Activated effector memory CD4-positive, alpha-beta T cell treated with Interleukin-2 at 50 U/mL for 16 hours (primary cell): ENCODE data around the gene GSDMA.
A peak's percentile ranks its signal among the peaks of the same experiment; 100 is the strongest.
"Not testable (repeated sequence)": the region's sequence is repeated elsewhere in the genome, so short reads cannot be mapped to it uniquely, and the experiment has no call there.

Source experiments
- DNase-seq: peaks from one replicate; pipeline ENCODE4 v3.0.0-alpha.2; 2020

The GSDMA gene

DNA sequence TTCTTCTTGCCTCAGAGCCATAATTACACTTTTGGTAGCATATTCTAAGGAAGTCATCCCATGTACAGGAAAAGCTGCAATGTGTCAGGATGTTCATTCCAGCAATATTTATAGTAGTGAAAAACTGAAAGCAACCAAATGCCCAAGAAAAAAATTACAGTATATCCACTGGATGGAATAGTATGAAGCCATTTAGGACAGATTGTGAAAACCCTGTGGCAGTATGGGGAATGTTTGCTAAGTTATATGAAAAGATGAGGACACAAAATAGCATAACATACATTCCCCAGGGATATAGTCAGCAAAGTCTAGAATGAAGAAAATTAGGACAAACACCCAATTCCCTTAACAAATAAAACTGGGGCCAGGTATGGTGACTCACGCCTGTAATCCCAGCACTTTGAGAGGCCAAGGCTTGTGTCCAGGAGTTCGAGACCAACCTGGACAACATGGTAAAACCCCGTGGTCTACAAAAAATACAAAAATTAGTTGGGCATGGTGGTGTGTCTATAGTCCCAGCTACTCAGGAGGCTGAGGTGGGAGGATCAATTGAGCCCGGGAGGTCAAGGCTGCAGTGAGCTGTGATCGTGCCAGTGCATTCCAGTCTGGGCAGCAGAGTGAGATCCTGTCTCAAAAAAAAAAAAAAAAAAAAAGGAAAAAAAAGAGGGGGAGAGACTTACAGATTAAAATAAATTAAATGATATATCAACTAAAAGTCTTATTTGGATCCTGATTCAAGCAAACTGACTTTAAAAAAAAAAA lies 33.0 kb upstream of the GSDMA start:
- DNase-seq: no peak

DNA sequence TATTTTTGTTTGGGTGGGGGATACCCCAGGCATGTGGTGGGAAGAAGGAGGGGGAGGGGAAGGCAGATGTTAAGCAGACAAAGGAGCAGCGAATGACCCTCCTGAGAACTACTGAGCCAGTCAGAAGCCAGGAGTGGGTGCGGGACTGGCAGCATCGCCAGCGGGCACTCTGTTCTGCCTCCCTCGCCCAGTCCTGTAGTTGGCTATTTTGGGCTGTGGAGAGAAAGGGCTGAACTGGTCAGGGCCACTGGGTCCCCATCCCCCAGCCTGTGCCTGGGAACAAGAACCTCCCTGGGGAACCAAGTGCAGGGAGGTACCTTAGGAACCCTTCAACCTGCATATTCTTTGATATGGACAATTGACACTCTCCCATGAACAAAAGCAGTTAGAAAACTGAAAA lies 28.9 kb upstream of the GSDMA start:
- DNase-seq: no peak

DNA sequence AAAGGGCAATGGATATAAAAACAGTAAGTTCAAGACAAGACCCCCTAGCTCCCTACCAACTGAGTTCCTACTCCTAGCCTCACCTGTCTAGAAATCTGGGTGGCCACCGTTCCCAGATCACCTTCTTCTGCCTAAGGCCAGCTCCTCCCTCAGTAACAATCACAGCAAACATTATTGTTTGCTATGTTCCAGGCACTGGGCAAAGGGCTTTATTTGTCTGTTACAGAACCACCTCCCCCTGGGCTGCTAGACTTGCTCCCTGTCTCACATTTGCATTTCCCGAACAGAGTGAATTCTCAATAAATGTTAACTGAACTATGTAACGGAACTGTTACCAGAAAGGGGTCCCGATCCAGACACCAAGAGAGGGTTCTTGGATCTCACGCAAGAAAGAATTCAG lies 28.5 kb upstream of the GSDMA start:
- no peak for DNase-seq

DNA sequence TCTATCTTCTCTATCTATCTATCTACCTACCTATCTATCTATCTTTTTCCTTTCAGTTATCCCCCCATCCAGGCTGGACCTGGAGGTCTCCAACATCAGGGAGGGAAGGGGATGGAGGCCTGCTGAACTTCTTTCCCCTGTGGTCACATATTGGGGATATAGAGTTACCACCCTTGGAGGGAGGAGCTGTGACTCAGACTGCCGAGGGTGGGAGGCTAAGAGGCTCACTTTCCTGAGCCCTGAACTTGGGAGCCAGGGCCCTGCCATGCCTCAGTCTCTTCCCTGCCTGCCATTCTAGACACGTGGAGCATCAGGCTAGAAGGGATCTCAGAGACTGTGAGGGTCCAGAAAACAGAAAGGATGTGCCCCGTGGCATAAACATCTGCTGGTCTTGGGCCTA lies 26.9 kb upstream of the GSDMA start:
- no peak for DNase-seq

DNA sequence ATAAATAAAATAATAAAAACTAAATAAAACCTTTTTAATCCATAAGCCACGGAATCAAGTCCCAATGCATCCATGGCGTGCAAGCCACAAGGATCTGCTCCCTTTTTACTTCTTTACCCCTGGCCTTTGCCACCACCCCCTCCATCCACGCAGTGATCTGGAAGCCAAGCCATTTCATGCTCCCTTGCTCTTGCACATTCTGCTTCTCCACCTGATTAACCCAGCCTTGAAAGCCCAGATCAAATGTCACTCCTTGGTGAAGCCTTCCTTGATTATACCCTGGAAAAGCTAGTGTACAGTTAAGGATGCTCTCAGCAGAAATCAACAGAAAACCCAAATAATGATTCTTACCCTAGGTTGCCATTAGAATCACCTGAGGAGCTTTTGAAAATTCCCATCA lies 25.4 kb upstream of the GSDMA start:
- no peak for DNase-seq

DNA sequence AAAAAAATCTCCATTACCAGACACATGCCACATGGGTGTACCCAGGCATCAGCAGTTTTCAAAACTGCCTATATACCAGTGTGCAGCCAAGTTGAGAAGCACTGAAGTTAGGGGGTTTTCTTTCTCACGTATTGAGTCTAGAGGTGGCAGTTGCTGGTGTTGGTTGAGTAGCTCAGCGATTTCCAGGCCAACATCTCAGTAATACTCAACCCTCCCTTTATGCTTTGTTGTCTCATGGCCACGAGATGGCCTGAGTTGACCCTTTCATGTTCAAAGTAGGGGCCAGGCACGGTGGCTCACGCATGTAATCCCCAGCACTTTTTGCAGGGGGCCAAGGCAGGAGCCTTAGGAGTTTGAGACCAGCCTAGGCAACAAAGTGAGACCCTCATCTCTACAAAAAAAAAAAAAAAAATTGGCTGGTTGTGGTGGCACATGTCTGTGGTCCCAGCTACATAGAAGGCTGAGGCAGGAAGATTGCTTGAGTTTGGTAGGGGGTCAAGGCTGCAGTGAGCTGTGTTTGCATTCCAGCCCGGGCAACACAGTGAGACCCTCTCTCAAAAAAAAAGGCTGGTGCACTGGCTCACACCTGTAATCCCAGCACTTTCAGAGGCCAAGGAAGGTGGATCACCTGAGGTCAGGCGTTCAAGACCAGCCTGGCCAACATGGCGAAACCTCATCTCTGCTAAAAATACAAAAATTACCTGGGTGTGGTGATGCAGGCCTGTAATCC lies 24.5 kb upstream of the GSDMA start:
- no peak for DNase-seq

DNA sequence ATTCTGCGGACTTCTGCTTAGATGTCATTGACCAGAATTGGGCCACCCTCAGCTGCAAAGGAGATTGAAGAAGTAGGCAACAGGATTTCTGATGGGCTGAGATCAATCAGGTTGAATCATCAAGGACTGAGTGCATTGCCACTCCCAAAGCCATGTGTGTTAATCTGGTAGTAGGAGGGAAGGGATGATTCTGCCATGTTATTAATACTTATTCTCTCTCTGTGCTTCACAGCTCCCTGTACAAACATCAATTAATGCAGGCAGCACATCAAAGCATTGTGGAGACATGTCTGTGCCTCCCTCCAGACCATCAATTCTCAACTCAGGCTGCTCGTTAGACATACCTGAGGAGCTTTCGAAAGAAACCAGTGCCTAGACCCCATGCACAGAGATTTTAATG lies 23.7 kb upstream of the GSDMA start:
- no peak for DNase-seq

DNA sequence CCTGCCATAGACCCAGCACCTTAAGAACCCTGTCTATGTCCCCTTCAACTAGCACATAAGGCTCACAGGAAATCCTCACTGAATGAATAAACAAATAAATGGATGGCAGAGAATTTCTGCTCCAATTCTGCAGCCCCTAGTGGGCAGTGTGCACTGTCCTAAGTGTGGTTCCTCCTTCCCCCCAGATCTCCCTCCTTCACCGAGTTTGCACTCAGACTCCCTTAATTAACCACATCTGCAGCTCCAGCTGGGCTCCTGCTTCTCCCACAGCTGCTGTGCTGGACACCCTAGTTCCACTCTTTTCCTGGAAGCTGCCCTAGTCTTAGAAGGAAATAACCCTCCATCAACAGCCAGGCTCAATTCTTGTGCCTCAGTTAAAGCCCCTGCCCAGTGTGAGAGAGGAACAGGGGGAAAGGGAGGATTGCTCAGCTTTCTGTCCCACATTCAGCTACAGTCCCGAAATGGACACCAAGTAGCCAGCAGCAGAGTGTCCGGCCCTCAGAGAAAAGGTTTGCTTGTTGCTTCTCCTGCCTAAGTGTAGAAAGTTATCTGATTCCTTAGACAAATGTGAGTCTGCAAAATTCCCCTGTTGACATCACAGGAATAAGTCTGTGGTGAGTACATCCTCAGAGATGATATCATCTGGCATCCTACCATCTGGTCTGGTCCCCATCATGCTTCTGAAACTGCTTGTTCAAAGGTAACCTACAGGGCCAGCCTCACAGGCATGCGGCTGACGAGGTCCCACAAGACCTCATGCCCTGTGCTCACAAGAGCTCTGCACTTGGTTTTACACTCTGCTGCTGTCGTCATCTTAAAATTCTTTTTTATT lies 23.0 kb upstream of the GSDMA start:
- no peak for DNase-seq

DNA sequence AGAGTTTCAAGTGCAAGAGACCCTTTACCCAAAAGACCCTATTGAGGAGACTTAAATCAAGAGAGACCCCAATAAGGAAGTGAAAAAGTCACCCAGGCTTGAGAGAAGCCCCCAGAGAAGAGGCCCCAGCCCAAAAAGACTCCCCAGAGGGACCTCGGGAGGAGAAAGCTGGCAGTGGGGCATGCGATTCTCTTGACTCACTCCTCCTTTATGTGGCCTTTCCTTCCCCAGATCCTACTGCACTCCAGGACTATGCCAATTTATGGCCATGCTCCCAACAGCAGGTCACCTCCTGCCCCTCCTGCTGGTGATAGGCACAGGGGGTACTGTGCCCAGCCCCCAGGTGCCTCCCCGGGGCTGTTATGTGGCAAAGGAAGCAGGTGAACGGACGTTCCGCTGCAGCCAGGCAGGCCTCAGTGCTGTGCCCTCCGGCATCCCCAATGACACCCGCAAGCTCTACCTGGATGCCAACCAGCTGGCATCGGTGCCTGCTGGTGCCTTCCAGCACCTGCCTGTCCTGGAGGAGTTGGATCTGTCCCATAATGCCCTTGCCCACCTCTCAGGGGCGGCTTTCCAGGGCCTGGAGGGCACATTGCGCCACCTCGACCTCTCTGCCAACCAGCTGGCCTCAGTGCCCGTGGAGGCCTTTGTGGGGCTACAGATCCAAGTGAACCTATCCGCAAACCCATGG lies 19.0 kb upstream of the GSDMA start:
- DNase-seq: no peak

DNA sequence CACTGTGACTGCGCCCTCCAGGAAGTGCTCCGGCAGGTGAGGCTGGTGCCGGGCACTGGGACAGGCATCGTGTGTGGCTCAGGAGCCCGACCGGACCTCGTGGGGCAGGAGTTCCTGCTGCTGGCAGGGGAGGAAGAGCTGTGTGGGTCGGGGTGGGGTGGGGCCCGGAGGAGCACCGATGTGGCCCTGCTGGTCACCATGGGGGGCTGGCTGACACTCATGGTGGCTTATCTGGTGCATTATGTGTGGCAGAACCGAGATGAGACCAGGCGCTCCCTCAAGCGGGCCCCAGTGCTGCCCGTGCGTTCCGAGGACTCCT lies 18.5 kb upstream of the GSDMA start:
- DNase-seq: no peak

DNA sequence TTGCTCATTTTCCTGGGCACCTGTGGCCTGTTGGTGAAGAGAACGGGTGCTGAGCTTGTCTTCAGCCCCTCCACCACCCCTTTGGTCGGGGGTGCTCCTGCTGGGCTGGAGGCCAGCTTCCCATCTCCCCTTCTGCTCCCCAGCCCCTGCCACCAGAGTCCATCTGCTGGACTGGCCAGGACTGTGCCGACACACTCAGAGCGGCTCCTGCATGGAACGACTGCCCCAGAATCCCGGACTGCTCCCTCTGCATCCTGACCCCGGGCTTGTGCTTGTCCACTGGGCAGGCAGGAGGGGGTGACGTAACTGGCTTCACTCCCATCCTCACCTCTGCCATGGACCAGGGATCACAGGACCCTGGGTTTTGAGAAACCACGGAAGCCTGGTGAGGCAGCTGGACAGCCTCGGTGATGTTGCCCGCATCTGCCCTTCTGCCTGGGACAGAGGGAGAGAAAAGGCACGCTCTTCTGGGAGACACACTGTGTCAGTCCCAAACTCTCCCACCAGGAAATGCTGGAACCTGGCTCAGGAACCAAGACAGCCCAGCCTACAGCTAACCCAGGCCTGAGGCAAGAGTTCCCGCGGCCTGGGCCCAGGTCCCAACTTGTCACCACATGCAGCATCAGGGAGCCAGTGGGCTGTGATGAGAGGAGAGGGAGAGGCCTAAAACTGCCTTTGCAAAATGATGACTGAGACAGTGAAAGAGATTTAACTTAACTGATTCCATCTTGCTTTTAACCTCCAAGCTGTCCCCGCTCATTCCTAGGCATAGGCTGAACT lies 16.1 kb upstream of the GSDMA start:
- no peak for DNase-seq

DNA sequence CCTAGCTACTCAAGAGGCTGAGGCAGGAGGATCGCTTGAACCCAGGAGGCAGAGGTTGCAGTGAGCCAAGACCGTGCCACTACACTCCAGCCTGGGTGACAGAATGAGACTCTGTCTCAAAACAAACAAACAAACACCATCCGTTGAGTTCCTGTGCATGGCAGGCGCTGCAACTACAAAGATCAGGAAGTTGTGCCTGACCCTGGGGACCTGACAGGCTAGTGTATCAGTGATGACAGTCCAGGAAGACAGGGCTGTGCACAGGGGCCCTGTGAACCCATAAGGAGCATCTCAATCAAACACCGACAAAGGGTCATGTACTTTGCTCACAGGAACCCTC lies 14.3 kb upstream of the GSDMA start:
- DNase-seq: not testable (repeated sequence)

DNA sequence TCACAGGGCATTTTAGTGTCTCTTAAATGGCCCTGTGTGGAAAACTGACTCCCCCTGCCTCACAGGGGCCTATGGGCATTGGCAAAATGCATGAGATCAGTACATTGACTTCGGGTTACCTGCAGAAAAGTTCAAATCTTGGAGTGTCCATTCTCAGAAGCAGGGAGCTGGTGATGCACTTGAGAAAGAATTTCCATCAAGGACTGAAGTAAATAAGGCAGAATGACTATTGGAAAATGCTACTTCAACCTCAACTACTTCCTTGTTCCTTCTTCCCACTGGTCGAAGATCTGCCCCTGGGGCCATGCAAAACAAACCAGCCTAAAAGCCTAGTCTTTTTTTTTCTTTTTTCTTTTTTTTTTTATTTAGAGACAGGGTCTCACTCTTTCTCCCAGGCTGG lies 13.8 kb upstream of the GSDMA start:
- no peak for DNase-seq

DNA sequence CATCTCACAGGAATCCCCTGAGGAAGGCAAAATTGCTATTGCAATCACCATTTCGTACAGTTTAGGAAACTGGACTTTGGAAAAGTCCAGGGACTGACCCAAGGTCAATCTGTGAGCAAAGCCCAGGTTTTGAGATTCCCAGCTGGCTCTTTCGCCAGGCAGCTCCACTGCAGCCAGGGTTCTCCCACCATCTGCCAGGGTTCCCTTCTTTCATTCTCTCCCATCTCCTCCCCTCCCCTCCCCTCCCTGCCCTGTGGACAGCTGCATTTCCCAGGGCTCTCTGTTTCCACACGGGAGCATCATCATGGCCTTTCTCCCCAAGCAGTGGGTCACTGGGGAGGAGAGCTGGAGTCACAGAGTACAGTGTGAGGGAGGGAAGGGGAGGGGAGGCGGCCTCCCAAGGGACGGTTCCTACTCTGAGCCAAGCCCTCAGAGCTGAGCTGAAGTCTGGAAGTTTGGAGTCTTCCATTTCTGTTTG lies 11.9 kb upstream of the GSDMA start:
- DNase-seq: no peak

DNA sequence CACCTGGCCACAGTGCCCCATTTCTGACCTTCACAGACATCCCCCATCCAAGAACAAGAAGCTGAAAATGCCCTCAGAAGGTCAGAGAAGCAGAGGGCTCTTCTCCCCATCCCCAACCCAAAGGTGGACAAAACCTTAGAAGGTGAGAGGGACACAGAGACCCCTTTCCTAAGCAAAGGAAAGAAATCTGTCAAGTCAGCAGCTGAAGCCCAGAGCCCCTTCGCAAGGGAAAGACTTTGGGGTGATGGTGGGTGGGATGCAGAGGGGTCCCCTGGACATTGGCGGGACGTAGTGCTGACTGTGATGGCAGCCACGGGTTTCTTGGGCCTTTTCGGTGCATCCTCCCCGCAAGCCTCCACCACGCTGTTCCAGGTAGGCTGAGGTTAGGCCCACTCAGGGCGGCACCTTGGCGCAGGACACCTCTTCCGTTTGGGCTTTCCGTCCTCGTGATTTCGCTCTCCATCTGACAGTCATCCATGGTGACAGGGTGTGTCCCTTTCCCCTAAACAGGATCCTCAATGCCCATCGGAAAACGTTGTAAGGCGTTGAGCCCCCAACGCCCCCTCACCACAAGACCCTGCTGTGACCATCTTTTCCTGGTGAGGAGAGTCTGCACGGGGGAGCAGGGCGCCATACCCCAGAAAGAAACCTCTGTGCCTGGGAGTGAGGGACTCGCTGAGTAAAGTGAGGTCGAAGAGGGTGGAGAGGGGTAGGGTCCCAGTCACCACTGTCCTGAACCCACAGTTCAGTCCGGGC lies 10.7 kb upstream of the GSDMA start:
- DNase-seq: no peak

DNA sequence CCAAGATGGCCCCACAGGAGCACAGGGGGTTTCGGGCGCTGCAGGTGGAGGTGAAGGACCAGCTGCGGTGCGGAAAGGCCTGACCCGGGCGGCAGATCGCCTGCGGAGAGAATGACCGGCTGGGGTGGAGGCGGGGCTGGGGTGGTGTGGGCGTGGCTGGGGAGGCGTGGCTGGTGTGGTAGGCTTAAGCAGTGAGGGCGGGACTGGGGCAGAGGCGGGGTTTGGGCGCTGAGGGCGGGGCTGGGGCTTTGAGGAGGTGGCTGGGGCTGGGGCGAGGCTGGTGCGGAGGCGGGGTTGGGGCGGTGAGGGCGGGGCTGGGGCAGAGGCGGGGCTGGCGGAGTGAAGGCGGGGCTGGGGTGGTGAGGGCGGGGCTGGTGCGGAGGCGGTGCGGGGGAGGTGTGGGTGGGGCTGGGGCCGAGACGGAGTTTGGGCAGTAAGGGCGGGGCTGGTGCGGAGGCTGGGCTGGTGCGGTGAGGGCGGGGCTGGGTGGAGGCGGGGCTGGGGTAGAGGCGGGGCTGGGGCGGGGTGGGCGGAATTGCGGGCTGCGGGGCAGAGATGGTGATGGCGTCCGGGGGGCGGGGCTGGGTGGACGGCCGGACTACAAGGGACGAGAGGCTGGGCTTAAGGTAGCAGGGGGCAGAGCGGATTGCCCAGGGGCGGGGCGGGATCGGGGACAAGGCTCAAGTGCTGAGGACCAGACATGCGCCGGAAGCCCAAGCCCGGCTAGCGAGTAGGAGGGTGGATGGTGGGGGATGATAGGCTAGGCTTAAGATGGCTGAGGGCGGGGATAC lies 9.9 kb upstream of the GSDMA start:
- peak; percentile 93 for DNase-seq

DNA sequence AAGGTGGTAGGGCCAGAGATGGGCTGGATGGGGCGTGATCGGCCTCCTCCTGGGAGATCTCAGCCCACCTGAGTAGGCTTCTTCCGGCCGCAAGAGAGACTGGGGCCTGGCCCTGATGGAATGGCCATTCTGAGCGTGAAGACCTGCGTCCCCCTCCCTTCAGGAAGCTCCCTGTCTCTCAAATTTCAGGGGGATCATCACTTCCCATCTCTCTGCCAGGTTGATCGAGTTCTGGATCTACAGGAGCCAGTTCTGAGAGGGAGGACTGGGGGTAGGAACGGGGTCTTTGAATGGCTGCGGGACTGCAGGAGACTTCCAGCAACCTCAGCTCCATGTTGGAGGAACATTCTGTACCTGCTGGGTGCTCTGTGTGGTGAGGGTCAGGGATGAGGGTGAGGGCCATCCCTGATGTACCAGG lies 9.3 kb upstream of the GSDMA start:
- no peak for DNase-seq

DNA sequence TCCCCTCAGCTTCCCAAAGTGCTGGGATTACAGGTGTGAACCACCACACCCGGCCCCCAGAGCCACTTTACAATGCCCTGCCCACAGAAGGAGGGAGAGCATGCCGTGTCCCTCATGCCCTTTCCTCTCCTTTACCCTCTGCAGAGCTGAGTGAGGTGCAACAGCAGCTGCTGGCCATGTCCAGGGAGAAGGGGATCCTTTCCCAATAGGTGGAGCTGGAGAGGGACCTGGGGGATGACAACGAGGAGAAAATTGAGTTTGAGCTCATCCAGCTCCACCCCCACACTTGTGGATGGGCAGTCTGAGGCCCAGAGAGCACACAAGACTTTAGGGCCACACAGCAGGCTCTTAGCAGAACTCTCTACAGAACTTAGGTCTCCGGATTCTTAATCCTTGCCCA lies 7.9 kb upstream of the GSDMA start:
- DNase-seq: no peak

DNA sequence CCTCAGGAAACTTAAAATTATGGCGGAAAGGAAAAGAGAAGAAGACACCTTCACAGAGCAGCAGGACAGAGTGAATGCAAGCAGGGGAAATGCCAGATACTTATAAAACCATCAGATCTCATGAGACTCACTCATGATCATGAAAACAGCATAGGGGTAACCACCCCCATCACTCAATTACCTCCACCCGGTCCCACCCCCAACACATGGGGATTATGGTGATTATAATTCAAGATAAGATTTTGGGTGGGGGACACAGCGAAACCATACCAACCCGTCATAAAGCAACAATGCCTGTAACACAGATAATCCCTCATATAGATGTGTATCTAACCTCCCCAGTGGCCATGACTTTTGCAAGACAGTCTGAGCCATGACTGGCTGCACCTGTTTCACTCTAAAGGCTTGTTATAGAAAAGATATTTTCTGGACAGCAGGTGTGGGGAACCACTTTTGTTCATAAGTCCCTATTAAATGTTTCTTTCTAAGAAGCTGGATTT lies 7.0 kb upstream of the GSDMA start:
- no peak for DNase-seq

DNA sequence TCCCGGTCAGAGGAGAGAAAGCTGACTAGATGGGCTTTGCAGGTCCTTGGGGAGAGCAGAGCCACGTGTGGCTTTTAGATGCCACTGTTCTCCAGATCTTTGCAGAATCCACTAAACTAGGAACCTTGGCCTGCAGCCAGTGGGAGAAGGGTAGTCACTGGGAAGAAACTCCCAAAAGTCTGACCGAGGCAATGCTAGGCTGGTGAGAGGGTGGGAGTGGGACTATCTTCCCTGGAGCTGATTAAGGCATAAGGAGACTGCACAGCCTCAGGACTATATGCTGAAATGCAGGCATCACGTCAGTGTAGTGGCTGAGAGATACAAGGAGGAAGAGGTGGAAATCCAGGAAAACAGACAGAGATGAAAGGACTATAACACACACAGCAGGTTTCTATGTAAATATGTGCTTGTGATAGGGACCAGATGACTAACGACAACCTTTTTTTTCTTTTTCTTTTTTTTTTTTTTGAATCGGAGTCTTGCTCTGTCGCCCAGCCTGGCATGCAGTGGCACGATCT lies 2.2 kb upstream of the GSDMA start:
- DNase-seq: no peak
